HG02763 (cell line): Measurements from ENCODE around the gene CORO1A.
"Not testable (repeated sequence)": the region's sequence is repeated elsewhere in the genome, so short reads cannot be mapped to it uniquely, and the experiment has no call there.

Experiments
- ATAC-seq: cut with Tn5 transposase; IDR thresholded peaks from one replicate; pipeline ENCODE4 v1.9.1; 2021; ENCODE audit warnings: mild to moderate bottlenecking, moderate library complexity; ENCODE audit not compliant: unreplicated experiment

CORO1A gene

GRCh38 chr16:30199608-30200343, 16.4 kb downstream of the CORO1A start:
- not testable (repeated sequence) for ATAC-seq

- ATAC-seq, result not testable (repeated sequence)
Measured at GRCh38 chr16:30205541-30206236, 22.3 kb downstream of the CORO1A start.

GRCh38 chr16:30206252-30206651, 22.9 kb downstream of the CORO1A start:
- ATAC-seq, result not testable (repeated sequence)

- not testable (repeated sequence) for ATAC-seq
Measured at GRCh38 chr16:30207063-30207704, 23.8 kb downstream of the CORO1A start.

GRCh38 chr16:30209032-30209431, 25.6 kb downstream of the CORO1A start:
- ATAC-seq, result not testable (repeated sequence)

- ATAC-seq, result not testable (repeated sequence)
Measured at GRCh38 chr16:30211414-30211813, 28.0 kb downstream of the CORO1A start.

GRCh38 chr16:30217082-30217481, 33.7 kb downstream of the CORO1A start:
- not testable (repeated sequence) for ATAC-seq
